Trophoblast cell (in vitro differentiated cells and primary cell): ENCODE measurements around the gene GLG1.
"Not testable (repeated sequence)": the region's sequence is repeated elsewhere in the genome, so short reads cannot be mapped to it uniquely, and the experiment has no call there.

ENCODE experiments used
- DNase-seq, 2 donors: peaks; one replicate each; pipeline ENCODE4 v3.0.0-alpha.2; 2016
- H2AFZ ChIP-seq: 2 replicates; pipeline ENCODE4 v1.6.1; 2013; ENCODE audit warnings: low read length, moderate library complexity, mild to moderate bottlenecking; ENCODE audit not compliant: insufficient read depth, poor library complexity
- H2AK5ac ChIP-seq: 2 replicates; pipeline ENCODE4 v1.6.1; 2013; ENCODE audit warnings: mild to moderate bottlenecking, low read length
- H2BK120ac ChIP-seq: 2 replicates; pipeline ENCODE4 v1.6.1; 2013; ENCODE audit warnings: low read length, mild to moderate bottlenecking, moderate library complexity; ENCODE audit not compliant: insufficient read depth, poor library complexity
- H2BK12ac ChIP-seq: 2 replicates; pipeline ENCODE4 v1.6.1; 2013; ENCODE audit warnings: mild to moderate bottlenecking, low read length, moderate library complexity
- H2BK5ac ChIP-seq: 2 replicates; pipeline ENCODE4 v1.6.1; 2013; ENCODE audit warnings: low read length, low read depth, moderate library complexity, mild to moderate bottlenecking; ENCODE audit not compliant: poor library complexity
- H3K14ac ChIP-seq: 2 replicates; pipeline ENCODE4 v1.6.1; 2013; ENCODE audit warnings: mild to moderate bottlenecking, low read length
- H3K18ac ChIP-seq: 2 replicates; pipeline ENCODE4 v1.6.1; 2013; ENCODE audit warnings: mild to moderate bottlenecking, low read length
- H3K23ac ChIP-seq: 2 replicates; pipeline ENCODE4 v1.6.1; 2013; ENCODE audit warnings: low read length
- H3K27ac ChIP-seq: 2 replicates; pipeline ENCODE4 v1.5.1; 2013; ENCODE audit warnings: low read depth, mild to moderate bottlenecking, inconsistent platforms, low read length, moderate library complexity
- H3K27me3 ChIP-seq: 2 replicates; pipeline ENCODE4 v1.6.1; 2013; ENCODE audit warnings: inconsistent platforms, mild to moderate bottlenecking, low read length, moderate library complexity; ENCODE audit not compliant: insufficient read depth
- H3K36me3 ChIP-seq, 2 experiments: 1 replicate in 1 of 2; 2 replicates in 1 of 2; pipeline ENCODE4 v1.6.1; 2013; ENCODE audit warnings: low read length in 2 of 2, mild to moderate bottlenecking in 2 of 2, moderate library complexity in 1 of 2; ENCODE audit not compliant: insufficient read depth in 2 of 2, control insufficient read depth in 1 of 2
- H3K4ac ChIP-seq: 2 replicates; pipeline ENCODE4 v1.6.1; 2013; ENCODE audit warnings: low read depth, mild to moderate bottlenecking, low read length, moderate library complexity
- H3K4me1 ChIP-seq, 2 experiments: 1 replicate in 1 of 2; 2 replicates in 1 of 2; pipeline ENCODE4 v1.6.1; 2013; ENCODE audit warnings: low read length in 2 of 2, mild to moderate bottlenecking in 2 of 2, moderate library complexity in 1 of 2; ENCODE audit not compliant: insufficient read depth in 2 of 2, control insufficient read depth in 1 of 2
- H3K4me2 ChIP-seq: 2 replicates; pipeline ENCODE4 v1.6.1; 2013; ENCODE audit warnings: inconsistent platforms, mild to moderate bottlenecking, low read length, moderate library complexity
- H3K4me3 ChIP-seq: 2 replicates; pipeline ENCODE4 v1.5.1; 2013; ENCODE audit warnings: mild to moderate bottlenecking, low read depth, low read length, inconsistent platforms
- H3K79me1 ChIP-seq: one replicate; pipeline ENCODE4 v1.6.1; 2013; ENCODE audit warnings: low read length
- H3K79me2 ChIP-seq: 2 replicates; pipeline ENCODE4 v1.6.1; 2013; ENCODE audit warnings: low read length, mild to moderate bottlenecking; ENCODE audit not compliant: control insufficient read depth, insufficient read depth, poor library complexity
- H3K9ac ChIP-seq: 2 replicates; pipeline ENCODE4 v1.6.1; 2013; ENCODE audit warnings: mild to moderate bottlenecking, low read length
- H3K9me3 ChIP-seq: 2 replicates; pipeline ENCODE4 v1.6.1; 2013; ENCODE audit warnings: low read depth, mild to moderate bottlenecking, control low read depth, inconsistent platforms, low read length; ENCODE audit not compliant: insufficient read depth
- H4K12ac ChIP-seq: 2 replicates; pipeline ENCODE4 v1.6.1; 2013; ENCODE audit warnings: low read depth, mild to moderate bottlenecking, low read length, moderate library complexity
- H4K8ac ChIP-seq: 2 replicates; pipeline ENCODE4 v1.6.1; 2013; ENCODE audit warnings: low read depth, mild to moderate bottlenecking, low read length, moderate library complexity
- H4K91ac ChIP-seq: one replicate; pipeline ENCODE4 v1.6.1; 2013; ENCODE audit warnings: low read depth, mild to moderate bottlenecking, low read length, moderate library complexity
- WGBS: extraction: QIAGEN DNeasy Blood & Tissue Kit; methylation state at CpG from one replicate; pipeline ENCODE4 v1.1.7; 2013; ENCODE audit warnings: missing lambda C conversion rate; ENCODE audit not compliant: insufficient read length, insufficient coverage; ENCODE audit errors: extremely low coverage; 5-methylcytosine and 5-hydroxymethylcytosine counted together

GLG1 gene

DNA sequence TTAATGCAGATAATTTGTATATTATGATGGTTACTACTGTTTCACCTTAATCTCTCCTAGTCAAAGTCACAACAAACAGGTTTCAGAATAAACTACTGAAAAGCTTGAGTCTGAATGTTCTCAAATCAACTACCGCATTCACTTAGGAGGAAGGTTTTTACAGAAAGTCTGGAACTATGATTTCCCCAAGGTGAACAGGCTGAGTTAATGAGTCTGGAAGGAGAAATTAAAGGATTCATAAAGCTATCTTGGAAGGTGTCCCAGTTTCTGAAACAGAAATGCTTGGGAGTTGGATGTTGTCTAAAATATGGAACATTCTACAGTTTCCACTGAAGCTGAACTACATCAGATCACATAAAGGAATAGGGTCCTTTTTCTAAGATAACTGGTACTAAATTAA lies 69.2 kb downstream of the GLG1 start:
- H2AK5ac ChIP-seq, H3K18ac ChIP-seq, H4K12ac ChIP-seq, H2AFZ ChIP-seq, H3K79me2 ChIP-seq, H3K4ac ChIP-seq, H3K14ac ChIP-seq, H3K36me3 ChIP-seq, H4K8ac ChIP-seq, DNase-seq, H3K23ac ChIP-seq, H3K4me1 ChIP-seq, H2BK120ac ChIP-seq, H3K9ac ChIP-seq, H4K91ac ChIP-seq, H2BK5ac ChIP-seq, H3K4me3 ChIP-seq, H3K27me3 ChIP-seq, H3K9me3 ChIP-seq, H2BK12ac ChIP-seq, H3K4me2 ChIP-seq, H3K79me1 ChIP-seq, H3K27ac ChIP-seq: not testable (repeated sequence)
- WGBS = no CpG with 5 or more reads among the region's 1 CpG

DNA sequence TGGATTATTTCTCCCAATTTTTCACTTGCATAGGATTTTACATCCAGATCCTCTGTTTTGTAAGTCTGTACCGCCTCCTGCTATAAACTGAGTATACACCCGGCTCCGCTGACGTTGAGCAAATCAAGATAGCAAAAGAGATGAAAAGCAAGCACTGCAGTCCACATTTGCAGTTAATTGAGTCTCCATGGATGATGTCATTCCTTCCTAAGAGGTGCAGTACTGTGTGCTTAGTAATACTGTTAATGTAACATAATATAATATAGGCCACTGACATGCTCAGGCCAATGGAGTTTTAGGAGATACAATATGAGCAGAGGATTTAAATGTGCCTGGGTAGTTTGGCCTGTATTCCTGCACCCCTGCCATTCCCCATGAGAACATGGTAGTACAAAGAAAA lies 72.3 kb downstream of the GLG1 start:
- not testable (repeated sequence) for H3K79me2 ChIP-seq, H3K18ac ChIP-seq, H3K9ac ChIP-seq, H3K14ac ChIP-seq, H3K4me1 ChIP-seq, H3K4me2 ChIP-seq, H3K79me1 ChIP-seq, H2AFZ ChIP-seq, DNase-seq, H3K23ac ChIP-seq, H4K12ac ChIP-seq, H2BK12ac ChIP-seq, H4K8ac ChIP-seq, H3K27ac ChIP-seq, H3K27me3 ChIP-seq, H3K9me3 ChIP-seq, H2BK120ac ChIP-seq, H3K36me3 ChIP-seq, H2AK5ac ChIP-seq, H3K4ac ChIP-seq, H4K91ac ChIP-seq, H2BK5ac ChIP-seq, H3K4me3 ChIP-seq
- no CpG with 5 or more reads among the region's 4 CpGs for WGBS

DNA sequence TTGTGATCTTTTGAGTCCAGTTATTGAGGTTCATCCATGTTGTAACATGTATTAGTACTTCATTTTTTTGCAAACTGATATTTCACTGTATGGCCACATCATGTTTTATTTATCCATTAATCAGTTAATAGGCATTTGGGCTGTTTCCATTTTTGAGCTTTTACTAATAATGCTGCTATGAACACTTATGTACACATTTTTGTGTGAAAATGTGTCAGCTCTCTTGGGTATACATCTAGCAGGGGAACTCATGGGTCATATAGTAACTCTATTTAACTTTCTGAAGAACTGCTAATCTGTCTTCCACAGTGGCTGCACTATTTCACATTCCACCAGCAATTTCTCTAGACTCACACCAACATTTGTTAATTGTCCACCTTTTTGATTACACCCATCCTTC lies 82.0 kb downstream of the GLG1 start:
- Histone ChIP-seq H3K4me1 (no peaks in the 10 kb centered on the region), H2BK5ac (no peak overlapping the region), H3K9ac (no peak overlapping the region), H2BK12ac (no peak overlapping the region), H3K14ac (no peak overlapping the region), H4K8ac (no peak overlapping the region), H2BK120ac (no peak overlapping the region), H3K27ac (no peak overlapping the region), H4K12ac (no peak overlapping the region), H3K18ac (no peak overlapping the region), H3K4me2 (no peak overlapping the region), H3K79me2 (no peaks in the 10 kb centered on the region), H3K27me3 (no peaks in the 10 kb centered on the region), H2AFZ (no peak overlapping the region), H3K9me3 (no peaks in the 10 kb centered on the region), H3K23ac (no peak overlapping the region), H3K36me3 (peaks cover 0 to 2% of the 10 kb centered on the region in 2 experiments), H3K79me1 (no peaks in the 10 kb centered on the region), H3K4me3 (no peak overlapping the region), H4K91ac (no peak overlapping the region), H2AK5ac (no peak overlapping the region), H3K4ac (no peak overlapping the region)
- DNase-seq = no peak

DNA sequence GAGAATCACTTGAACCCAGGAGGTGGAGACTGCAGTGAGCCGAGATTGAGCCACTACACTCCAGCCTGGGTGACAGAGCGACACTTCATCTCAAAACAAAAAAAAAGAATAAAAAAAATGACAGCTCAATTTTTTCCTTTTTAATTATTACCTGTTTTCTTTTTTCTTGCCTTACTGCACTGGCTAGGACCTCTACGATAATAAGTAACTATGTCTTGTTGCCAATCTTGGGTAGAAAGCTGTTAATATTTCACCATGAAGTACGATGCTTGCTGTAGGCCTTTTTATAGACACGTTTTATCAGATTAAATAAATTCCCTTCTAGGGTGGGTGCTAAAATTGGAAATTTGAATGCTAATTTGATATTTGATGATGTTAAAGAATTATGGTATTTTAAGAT lies 82.8 kb downstream of the GLG1 start:
- Histone ChIP-seq H2BK12ac (no peak overlapping the region), H3K4ac (no peak overlapping the region), H3K27me3 (no peaks in the 10 kb centered on the region), H4K91ac (no peak overlapping the region), H3K79me2 (no peaks in the 10 kb centered on the region), H4K8ac (no peak overlapping the region), H4K12ac (no peak overlapping the region), H3K4me1 (no peaks in the 10 kb centered on the region), H2BK5ac (no peak overlapping the region), H3K4me2 (no peak overlapping the region), H3K18ac (no peak overlapping the region), H3K4me3 (no peak overlapping the region), H2AK5ac (no peak overlapping the region), H3K9me3 (no peaks in the 10 kb centered on the region), H2AFZ (no peak overlapping the region), H3K9ac (no peak overlapping the region), H2BK120ac (no peak overlapping the region), H3K27ac (no peak overlapping the region), H3K36me3 (peaks cover 0 to 2% of the 10 kb centered on the region in 2 experiments), H3K79me1 (no peaks in the 10 kb centered on the region), H3K23ac (no peak overlapping the region), H3K14ac (no peak overlapping the region)
- DNase-seq = no peak
- no CpG with 5 or more reads among the region's 5 CpGs for WGBS

DNA sequence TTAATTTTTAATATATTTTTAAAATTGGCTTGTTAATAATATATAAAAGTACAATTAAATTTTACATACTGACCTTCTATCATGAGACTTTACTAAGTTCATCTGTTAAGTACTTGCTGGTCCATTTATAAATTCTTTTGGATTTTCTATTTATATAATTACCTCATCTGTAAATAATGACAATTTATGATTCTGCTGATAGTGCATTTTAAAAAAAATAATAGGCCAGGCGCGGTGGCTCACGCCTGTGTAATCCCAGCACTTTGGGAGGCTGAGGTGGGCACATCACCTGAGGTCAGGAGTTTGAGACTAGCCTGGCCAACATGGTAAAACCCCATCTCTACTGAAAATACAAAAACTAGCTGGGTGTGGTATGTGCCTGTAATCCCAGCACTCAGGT lies 83.2 kb downstream of the GLG1 start:
- H4K91ac ChIP-seq, H3K79me1 ChIP-seq, H2AK5ac ChIP-seq, H3K14ac ChIP-seq, H3K36me3 ChIP-seq, H4K12ac ChIP-seq, H3K27me3 ChIP-seq, H3K18ac ChIP-seq, H3K4ac ChIP-seq, H3K27ac ChIP-seq, H3K4me1 ChIP-seq, H3K9ac ChIP-seq, H3K79me2 ChIP-seq, H3K4me3 ChIP-seq, H3K9me3 ChIP-seq, H3K4me2 ChIP-seq, H4K8ac ChIP-seq, H2AFZ ChIP-seq, H2BK12ac ChIP-seq, H3K23ac ChIP-seq, H2BK120ac ChIP-seq, H2BK5ac ChIP-seq, DNase-seq: not testable (repeated sequence)
- no CpG with 5 or more reads among the region's 3 CpGs for WGBS
